ENCODE data around the gene SYNDIG1L.

GRCh38 chr14:74400031-74400685 is 25.9 kb downstream of the SYNDIG1L start:
- TF ChIP-seq CTCF (IDR thresholded peaks at IDR 0.05; ENCODE audit: low read length): no peak
- TF ChIP-seq EZH2 (optimal IDR thresholded peaks at IDR 0.05; ENCODE audit: low read depth, low read length): no peak
- TF ChIP-seq EZH2phosphoT487 (IDR thresholded peaks at IDR 0.05; ENCODE audit: low read length): no peak
